ENCODE results near the gene NFU1.
A peak's percentile ranks its signal among the peaks of the same experiment; 100 is the strongest.

Gene NFU1

GRCh38 chr2:69436938-69437750 lies at the start of gene NFU1:
TSS of gene NFU1 (minus strand) at chr2:69437435. CDS start at chr2:69437422, 13 bp downstream.
- DNase-seq: peak; percentile 83

GRCh38 chr2:69483696-69484095 lies 46.5 kb upstream of the NFU1 start:
- DNase-seq: no peak

GRCh38 chr2:69483024-69483423 lies 45.8 kb upstream of the NFU1 start:
- no peak for DNase-seq

- DNase-seq: no peak
These were observed 45.2 kb upstream of the NFU1 start for GRCh38 chr2:69482471-69482870.

- DNase-seq: no peak
These were observed 44.2 kb upstream of the NFU1 start for GRCh38 chr2:69481421-69481820.

- DNase-seq: no peak
These were observed 40.4 kb upstream of the NFU1 start for GRCh38 chr2:69477627-69478026.

- no peak for DNase-seq
These were observed 37.5 kb upstream of the NFU1 start for GRCh38 chr2:69474688-69475087.

GRCh38 chr2:69471793-69472192 lies 34.6 kb upstream of the NFU1 start:
- no peak for DNase-seq

- DNase-seq: no peak
These were observed 33.7 kb upstream of the NFU1 start for GRCh38 chr2:69470911-69471310.

- no peak for DNase-seq
These were observed 32.5 kb upstream of the NFU1 start for GRCh38 chr2:69469784-69470183.

GRCh38 chr2:69469375-69469774 lies 32.1 kb upstream of the NFU1 start:
- DNase-seq: no peak

- DNase-seq: no peak
These were observed 29.5 kb upstream of the NFU1 start for GRCh38 chr2:69466728-69467127.

GRCh38 chr2:69465513-69466456 lies 28.6 kb upstream of the NFU1 start:
- DNase-seq: no peak

GRCh38 chr2:69464575-69464974 lies 27.3 kb upstream of the NFU1 start:
- DNase-seq: no peak

GRCh38 chr2:69462780-69463179 lies 25.5 kb upstream of the NFU1 start:
- DNase-seq: no peak

- DNase-seq: no peak
These were observed 24.2 kb upstream of the NFU1 start for GRCh38 chr2:69461404-69461803.

GRCh38 chr2:69459936-69460335 lies 22.7 kb upstream of the NFU1 start:
- no peak for DNase-seq

GRCh38 chr2:69456950-69457445 lies 19.8 kb upstream of the NFU1 start:
- DNase-seq: no peak

- DNase-seq: no peak
These were observed 18.9 kb upstream of the NFU1 start for GRCh38 chr2:69456154-69456553.

GRCh38 chr2:69454976-69455375 lies 17.7 kb upstream of the NFU1 start:
- DNase-seq: no peak

GRCh38 chr2:69453475-69454129 lies 16.4 kb upstream of the NFU1 start:
- no peak for DNase-seq

GRCh38 chr2:69452687-69453086 lies 15.5 kb upstream of the NFU1 start:
- no peak for DNase-seq

GRCh38 chr2:69450735-69451416 lies 13.6 kb upstream of the NFU1 start:
- DNase-seq: no peak
